HPDE6-E6E7 (cell line): Measurements from ENCODE around the gene LTO1.

ENCODE experiments used
- DNase-seq: peaks from one replicate; pipeline ENCODE4 v3.0.0; 2011; ENCODE audit warnings: missing footprints; ENCODE audit errors: extremely low spot score

The LTO1 gene

DNA sequence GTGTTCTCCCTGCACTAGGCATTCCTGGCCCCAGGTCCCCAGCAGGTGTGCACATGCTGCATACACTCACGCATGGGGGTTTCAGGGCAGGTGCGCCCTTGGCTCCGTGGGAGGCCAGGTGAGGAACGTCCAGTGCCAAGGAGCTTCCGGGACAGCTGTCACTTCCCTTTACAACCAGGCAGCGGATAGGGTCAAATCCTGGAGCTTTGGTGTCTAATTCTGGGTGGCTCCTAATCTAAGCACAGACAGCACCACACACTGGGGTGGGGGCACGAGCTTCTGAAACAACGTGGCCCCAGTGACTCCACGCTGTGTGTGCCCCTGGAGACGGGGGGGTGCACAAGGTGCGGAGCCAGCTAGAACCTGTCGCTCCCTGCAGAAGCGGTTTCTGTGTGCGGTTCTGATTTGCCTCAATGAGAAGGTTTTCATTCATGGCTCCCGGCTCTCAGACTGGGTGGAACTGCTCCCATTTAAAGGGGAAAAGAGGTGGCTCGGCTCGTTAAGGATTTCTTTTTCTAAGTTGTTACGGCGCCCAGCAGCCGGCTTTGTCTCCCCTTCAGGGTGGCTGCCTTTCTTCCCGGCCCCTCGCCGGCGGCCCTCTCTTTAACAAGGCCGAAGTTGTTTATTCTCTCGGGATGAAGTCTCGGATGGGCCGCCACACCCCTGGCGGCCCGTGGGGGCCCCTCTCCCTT is 29.2 kb downstream of the LTO1 start:
- no peak for DNase-seq

- no peak for DNase-seq
Observed at GRCh38 chr11:69644962-69645675, 30.0 kb downstream of the LTO1 start.

DNA sequence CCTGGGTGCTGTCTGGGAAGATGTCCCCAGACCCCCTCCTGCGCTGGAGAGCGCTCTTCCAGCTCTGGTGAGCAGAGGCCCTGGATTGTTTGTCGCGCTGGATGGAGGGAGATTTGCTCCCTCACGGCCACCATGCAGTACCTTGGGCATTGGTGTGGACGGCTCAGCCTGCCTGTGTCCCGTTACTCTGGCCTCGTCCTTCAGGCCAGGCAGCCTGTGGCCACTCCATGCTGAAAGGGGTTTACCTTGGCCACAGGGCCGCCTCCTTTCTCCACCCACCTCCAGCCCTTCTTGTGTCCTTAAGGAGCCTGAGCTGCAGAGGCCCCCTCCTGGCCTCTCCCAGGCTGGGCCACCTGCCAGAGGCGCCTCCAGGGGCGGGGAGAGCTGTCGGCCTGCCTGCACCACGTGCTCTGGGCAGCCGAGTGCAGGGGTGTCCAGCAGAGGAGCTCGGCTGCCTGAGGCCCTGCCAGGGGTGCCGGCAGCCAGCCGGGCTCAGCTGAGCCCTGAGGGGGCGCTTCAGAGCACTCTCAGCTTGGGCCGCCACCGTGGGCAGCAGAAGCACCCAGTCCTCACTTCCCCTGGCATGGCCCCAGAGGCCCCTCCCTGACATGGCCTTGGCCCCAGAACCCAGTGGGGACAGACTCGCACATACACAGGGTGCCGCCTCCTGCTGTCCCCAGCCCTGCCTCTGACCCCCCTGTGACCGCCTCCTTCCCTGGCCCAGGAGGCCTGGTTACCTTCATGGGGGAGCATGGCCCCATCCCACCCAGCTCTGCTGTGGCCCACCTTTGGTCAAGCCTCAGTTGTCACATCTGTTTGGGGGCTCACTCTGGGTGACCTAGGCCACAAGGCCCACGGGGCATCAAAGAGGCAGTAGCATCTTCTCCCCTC is 30.8 kb downstream of the LTO1 start:
- DNase-seq = no peak

DNA sequence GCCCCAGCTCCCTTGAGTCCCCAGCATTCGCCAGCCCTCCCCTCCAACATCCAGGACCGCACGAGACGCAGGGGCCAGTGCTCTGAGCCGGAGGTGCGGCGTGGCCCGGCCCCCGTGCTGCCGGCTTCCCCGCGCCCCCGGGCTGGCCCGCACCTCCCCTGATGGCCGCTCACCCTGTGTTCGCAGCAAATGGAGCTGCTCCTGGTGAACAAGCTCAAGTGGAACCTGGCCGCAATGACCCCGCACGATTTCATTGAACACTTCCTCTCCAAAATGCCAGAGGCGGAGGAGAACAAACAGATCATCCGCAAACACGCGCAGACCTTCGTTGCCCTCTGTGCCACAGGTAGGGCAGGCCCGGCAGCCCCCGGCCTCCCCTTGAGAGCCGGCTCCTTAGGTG is 31.5 kb downstream of the LTO1 start:
- DNase-seq = no peak

DNA sequence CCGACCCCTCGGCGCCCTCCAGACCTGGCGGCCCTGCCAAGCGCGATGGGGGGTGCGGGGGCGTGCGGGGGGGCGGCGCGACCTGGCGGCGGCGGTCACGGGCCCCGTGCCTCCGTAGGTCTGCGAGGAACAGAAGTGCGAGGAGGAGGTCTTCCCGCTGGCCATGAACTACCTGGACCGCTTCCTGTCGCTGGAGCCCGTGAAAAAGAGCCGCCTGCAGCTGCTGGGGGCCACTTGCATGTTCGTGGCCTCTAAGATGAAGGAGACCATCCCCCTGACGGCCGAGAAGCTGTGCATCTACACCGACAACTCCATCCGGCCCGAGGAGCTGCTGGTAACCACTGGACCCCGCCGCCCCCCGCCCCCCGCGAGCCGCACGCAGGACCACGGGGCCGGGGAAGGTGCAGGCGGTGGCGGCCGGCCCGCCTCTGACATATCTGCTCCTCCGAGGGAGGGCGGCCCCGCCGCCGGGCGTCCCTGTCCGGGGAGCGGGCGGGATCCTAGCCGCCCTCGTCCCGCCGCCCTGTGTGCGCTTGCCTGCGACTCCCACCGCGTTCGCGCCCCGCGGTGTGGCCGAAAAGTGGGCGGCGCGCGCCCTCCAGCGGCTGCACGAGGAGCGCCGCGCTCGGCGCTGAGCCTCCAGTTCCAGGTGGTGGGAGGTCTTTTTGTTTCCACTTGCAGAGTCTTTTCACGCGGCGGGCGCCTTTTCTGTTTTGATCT is 32.1 kb downstream of the LTO1 start:
- no peak for DNase-seq

- no peak for DNase-seq
Observed at GRCh38 chr11:69642549-69642912, 32.6 kb downstream of the LTO1 start.

GRCh38 chr11:69641681-69642548 is 33.2 kb downstream of the LTO1 start:
- DNase-seq = no peak

DNA sequence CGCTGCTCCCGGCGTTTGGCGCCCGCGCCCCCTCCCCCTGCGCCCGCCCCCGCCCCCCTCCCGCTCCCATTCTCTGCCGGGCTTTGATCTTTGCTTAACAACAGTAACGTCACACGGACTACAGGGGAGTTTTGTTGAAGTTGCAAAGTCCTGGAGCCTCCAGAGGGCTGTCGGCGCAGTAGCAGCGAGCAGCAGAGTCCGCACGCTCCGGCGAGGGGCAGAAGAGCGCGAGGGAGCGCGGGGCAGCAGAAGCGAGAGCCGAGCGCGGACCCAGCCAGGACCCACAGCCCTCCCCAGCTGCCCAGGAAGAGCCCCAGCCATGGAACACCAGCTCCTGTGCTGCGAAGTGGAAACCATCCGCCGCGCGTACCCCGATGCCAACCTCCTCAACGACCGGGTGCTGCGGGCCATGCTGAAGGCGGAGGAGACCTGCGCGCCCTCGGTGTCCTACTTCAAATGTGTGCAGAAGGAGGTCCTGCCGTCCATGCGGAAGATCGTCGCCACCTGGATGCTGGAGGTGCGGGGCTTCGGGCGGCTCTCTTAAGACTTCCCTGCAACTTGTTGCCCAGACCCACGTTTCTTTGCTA is 34.1 kb downstream of the LTO1 start, which contains the start of gene CCND1:
Gene CCND1, plus strand, starts transcription at position 162 of the 587 bp plus-strand sequence. Its CDS starts 158 bp downstream, at position 320.
- peak; percentile 75 for DNase-seq

GRCh38 chr11:69640260-69640994 is 34.7 kb downstream of the LTO1 start:
- DNase-seq = no peak

DNA sequence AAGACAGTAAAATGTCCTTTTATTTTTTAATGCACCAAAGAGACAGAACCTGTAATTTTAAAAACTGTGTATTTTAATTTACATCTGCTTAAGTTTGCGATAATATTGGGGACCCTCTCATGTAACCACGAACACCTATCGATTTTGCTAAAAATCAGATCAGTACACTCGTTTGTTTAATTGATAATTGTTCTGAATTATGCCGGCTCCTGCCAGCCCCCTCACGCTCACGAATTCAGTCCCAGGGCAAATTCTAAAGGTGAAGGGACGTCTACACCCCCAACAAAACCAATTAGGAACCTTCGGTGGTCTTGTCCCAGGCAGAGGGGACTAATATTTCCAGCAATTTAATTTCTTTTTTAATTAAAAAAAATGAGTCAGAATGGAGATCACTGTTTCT is 35.3 kb downstream of the LTO1 start:
- DNase-seq = no peak

GRCh38 chr11:69638941-69639681 is 36.0 kb downstream of the LTO1 start:
- DNase-seq = peak; percentile 88

DNA sequence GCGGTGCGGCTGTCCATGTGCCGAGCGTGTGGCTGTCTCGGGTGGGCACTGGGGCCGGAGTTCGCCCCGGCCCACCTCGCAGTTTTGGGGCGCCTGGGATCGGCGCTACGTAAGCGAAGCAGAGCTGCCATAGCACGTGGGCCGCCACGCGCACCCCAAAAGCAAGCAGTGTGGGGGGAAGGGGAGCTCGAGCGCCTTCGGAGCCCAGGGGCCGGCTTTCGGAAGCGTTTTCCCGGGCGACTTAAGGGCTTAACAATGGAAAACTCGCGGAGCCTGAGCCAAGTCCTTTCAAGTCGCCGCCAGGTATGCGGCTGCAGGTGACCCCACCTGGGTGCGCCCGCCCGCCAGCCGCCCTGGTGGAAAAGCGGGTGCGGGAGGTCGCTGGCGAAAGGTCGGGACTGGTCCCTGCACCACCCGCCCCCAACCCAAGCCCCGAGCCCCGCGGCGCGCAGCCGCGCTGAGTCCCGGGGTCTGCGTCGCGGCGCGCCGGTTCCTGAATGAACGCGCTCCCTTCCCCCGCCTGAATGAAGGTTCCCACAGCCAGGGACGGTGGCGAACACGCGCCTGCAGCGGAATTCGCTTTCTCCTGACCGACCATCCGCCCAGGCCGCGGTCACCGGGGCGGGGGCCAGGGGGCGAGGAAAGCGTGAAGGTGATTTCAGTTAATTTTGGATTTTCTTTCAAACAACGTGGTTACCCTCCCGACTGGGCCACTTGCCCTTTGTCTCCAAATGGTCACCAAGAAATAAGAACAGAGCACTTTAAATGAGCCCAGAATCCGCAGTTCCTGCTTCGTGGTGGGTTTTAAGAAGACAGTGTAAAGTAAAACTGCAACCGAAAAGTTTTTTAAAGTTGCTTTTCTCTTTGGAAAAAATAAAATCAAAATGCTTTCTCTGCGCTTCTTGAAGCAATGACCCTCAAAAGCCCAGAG is 36.9 kb downstream of the LTO1 start:
- no peak for DNase-seq

- DNase-seq = no peak
Observed at GRCh38 chr11:69637198-69637940, 37.8 kb downstream of the LTO1 start.

- peak; percentile 71 for DNase-seq
Observed at GRCh38 chr11:69636512-69637197, 38.5 kb downstream of the LTO1 start.

DNA sequence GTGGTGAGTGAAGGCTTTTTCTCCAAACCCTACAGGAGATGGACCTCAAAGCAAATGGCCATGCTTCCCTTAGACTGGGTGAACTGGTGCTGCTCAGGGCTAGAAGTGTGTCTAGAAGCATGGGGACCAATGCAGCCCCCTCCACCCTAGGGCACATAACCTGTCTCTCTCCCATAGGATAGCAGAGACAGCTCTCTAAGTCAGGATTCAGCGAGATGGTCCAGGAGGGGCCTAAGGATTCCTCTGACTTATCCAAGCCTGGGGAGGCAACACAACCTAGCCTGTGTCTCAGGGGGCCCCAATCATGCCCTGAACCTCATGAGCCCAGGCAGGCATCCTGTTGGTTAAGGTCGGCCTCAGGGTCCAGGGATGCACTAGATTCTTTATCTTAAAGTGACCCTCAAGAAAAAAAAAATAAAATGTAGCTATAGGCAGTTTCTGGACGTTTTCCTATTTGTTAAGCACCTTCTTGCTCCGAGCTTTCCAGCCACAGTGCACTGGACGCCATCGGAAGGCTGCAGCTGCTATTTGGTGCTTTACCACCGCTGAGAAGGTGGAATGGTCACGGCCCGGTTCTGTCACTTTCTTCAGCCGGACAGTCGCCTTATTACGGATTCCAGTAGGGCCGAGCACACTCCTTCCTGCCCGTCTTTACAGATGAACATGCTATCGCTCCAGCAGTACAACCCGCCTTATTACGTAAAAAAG is 39.2 kb downstream of the LTO1 start:
- DNase-seq = no peak

GRCh38 chr11:69635195-69635594 is 40.0 kb downstream of the LTO1 start:
- no peak for DNase-seq
